IMR-90 (cell line): Measurements from ENCODE around the gene GNAT1. TPM values are rescaled to one million over a fixed set of nuclear protein-coding genes. Genes with fewer than 3 reads are reported as not detected.

ENCODE experiments used
- ATAC-seq: fragments of 200-7000 bp; cut with Tn5 transposase; 2 replicates; pipeline ENCODE4 v1.9.1; 2020; ENCODE audit warnings: low read depth, mild to moderate bottlenecking, moderate library complexity
- BruUV-seq: library from RNA; stranded (reverse); fragments of 400-500 nt; replicated peaks from 2 replicates; lab custom pipeline; 2021; lab: Mats Ljungman, UMichigan
- CTCF ChIA-PET: fragments of 300-600 bp; formaldehyde crosslinking; extraction: SDS; loops from one replicate; lab custom pipeline; 2021; ENCODE audit warnings: antibody characterized with exemption; lab: Yijun Ruan, JAX
- POLR2A ChIA-PET: fragments of 300-600 bp; sonication (Branson Sonifier 250); formaldehyde crosslinking; loops from one replicate; lab custom pipeline; 2022; ENCODE audit warnings: antibody characterized with exemption; ENCODE audit not compliant: unreplicated experiment; lab: Charles Lee
- DNase-seq: peaks from one replicate; pipeline ENCODE4 v3.0.0; 2013
- H2AFZ ChIP-seq: replicated peaks from 2 replicates; pipeline ENCODE3; 2013; ENCODE audit warnings: low read length, mild to moderate bottlenecking; ENCODE audit not compliant: poor library complexity
- H2AK5ac ChIP-seq: 2 replicates; pipeline ENCODE4 v1.6.1; 2013; ENCODE audit warnings: low read depth, low read length, inconsistent platforms
- H2AK9ac ChIP-seq: replicated peaks from 2 replicates; pipeline ENCODE3; 2013; ENCODE audit warnings: mild to moderate bottlenecking, low read depth, low read length, moderate library complexity; ENCODE audit not compliant: poor library complexity
- H2BK120ac ChIP-seq: 2 replicates; pipeline ENCODE4 v1.6.1; 2013; ENCODE audit warnings: low read depth, low read length, inconsistent platforms
- H2BK15ac ChIP-seq: 3 replicates; pipeline ENCODE4 v1.6.1; 2013; ENCODE audit warnings: low read depth, low read length, inconsistent platforms
- H2BK20ac ChIP-seq: 2 replicates; pipeline ENCODE4 v1.6.1; 2013; ENCODE audit warnings: low read depth, mild to moderate bottlenecking, inconsistent platforms, low read length, moderate library complexity
- H2BK5ac ChIP-seq: 2 replicates; pipeline ENCODE4 v1.6.1; 2013; ENCODE audit warnings: mild to moderate bottlenecking, low read depth, low read length, inconsistent platforms; ENCODE audit not compliant: poor library complexity, severe bottlenecking
- H3K14ac ChIP-seq: replicated peaks from 2 replicates; pipeline ENCODE4 v1.6.1; 2013; ENCODE audit warnings: low read depth, low read length, inconsistent platforms
- H3K18ac ChIP-seq: 2 replicates; pipeline ENCODE4 v1.6.1; 2013; ENCODE audit warnings: low read depth, low read length, control low read depth
- H3K23ac ChIP-seq: 2 replicates; pipeline ENCODE4 v1.6.1; 2013; ENCODE audit warnings: low read depth, low read length, inconsistent platforms
- H3K27ac ChIP-seq: 2 replicates; pipeline ENCODE4 v1.5.1; 2013; ENCODE audit warnings: mild to moderate bottlenecking, control low read depth, low read length; ENCODE audit not compliant: insufficient read depth
- H3K27me3 ChIP-seq: 2 replicates; pipeline ENCODE4 v1.6.1; 2013; ENCODE audit warnings: low read length; ENCODE audit not compliant: control insufficient read depth, insufficient read depth
- H3K36me3 ChIP-seq: 2 replicates; pipeline ENCODE4 v1.6.1; 2013; ENCODE audit warnings: low read length, mixed read lengths; ENCODE audit not compliant: control insufficient read depth, insufficient read depth
- H3K4ac ChIP-seq: 2 replicates; pipeline ENCODE4 v1.6.1; 2013; ENCODE audit warnings: low read depth, low read length, inconsistent platforms
- H3K4me1 ChIP-seq: 2 replicates; pipeline ENCODE4 v1.6.1; 2013; ENCODE audit warnings: low read length, mixed read lengths; ENCODE audit not compliant: control insufficient read depth, insufficient read depth
- H3K4me2 ChIP-seq: 2 replicates; pipeline ENCODE4 v1.6.1; 2013; ENCODE audit warnings: low read depth, mild to moderate bottlenecking, control low read depth, low read length, moderate library complexity
- H3K4me3 ChIP-seq: 2 replicates; pipeline ENCODE4 v1.5.1; 2013; ENCODE audit warnings: low read depth, mild to moderate bottlenecking, control low read depth, low read length, moderate library complexity; ENCODE audit not compliant: insufficient read depth
- H3K56ac ChIP-seq: 2 replicates; pipeline ENCODE4 v1.6.1; 2013; ENCODE audit warnings: low read length, inconsistent platforms; ENCODE audit not compliant: insufficient read depth; ENCODE audit errors: extremely low read depth
- H3K79me1 ChIP-seq, 2 experiments: 2 replicates each; pipeline ENCODE4 v1.6.1; 2013; ENCODE audit warnings: low read length in 2 of 2, inconsistent platforms in 1 of 2, low read depth in 1 of 2
- H3K9ac ChIP-seq: 2 replicates; pipeline ENCODE4 v1.6.1; 2013; ENCODE audit warnings: low read depth, low read length, control low read depth
- H3K9me1 ChIP-seq: 2 replicates; pipeline ENCODE4 v1.6.1; 2013; ENCODE audit warnings: low read length, inconsistent platforms; ENCODE audit not compliant: insufficient read depth
- H3K9me3 ChIP-seq: 2 replicates; pipeline ENCODE4 v1.6.1; 2013; ENCODE audit warnings: low read length; ENCODE audit not compliant: control insufficient read depth, insufficient read depth
- H4K20me1 ChIP-seq: 2 replicates; pipeline ENCODE4 v1.6.1; 2013; ENCODE audit warnings: low read length, inconsistent platforms; ENCODE audit not compliant: insufficient read depth
- H4K5ac ChIP-seq: 2 replicates; pipeline ENCODE4 v1.6.1; 2013; ENCODE audit warnings: mild to moderate bottlenecking, low read depth, low read length, control low read depth
- H4K8ac ChIP-seq, 2 experiments: 2 replicates each; pipeline ENCODE4 v1.6.1; 2013; ENCODE audit warnings: low read depth in 2 of 2, low read length in 2 of 2, control low read depth in 1 of 2, inconsistent platforms in 1 of 2
- H4K91ac ChIP-seq: 2 replicates; pipeline ENCODE4 v1.6.1; 2013; ENCODE audit warnings: low read depth, low read length, inconsistent platforms; ENCODE audit not compliant: insufficient read depth
- CEBPB ChIP-seq: IDR thresholded peaks from 2 replicates; pipeline ENCODE4 v1.6.1; 2012; ENCODE audit warnings: low read depth, low read length, improper control_type of control experiment
- CHD1 ChIP-seq: IDR thresholded peaks from 2 replicates; pipeline ENCODE4 v1.6.1; 2012; ENCODE audit warnings: low read depth, low read length, improper control_type of control experiment
- FOS ChIP-seq: fragments of 150-350 bp; IDR thresholded peaks from 2 replicates; pipeline ENCODE4 v1.6.1; 2016; ENCODE audit warnings: low read depth, low read length
- MAFK ChIP-seq: IDR thresholded peaks from 2 replicates; pipeline ENCODE4 v1.6.1; 2012; ENCODE audit warnings: low read depth, low read length, improper control_type of control experiment
- POLR2A ChIP-seq: IDR thresholded peaks from 2 replicates; pipeline ENCODE4 v1.6.1; 2012; ENCODE audit warnings: mild to moderate bottlenecking, low read depth, low read length
- RCOR1 ChIP-seq: IDR thresholded peaks from 2 replicates; pipeline ENCODE4 v1.6.1; 2012; ENCODE audit warnings: mild to moderate bottlenecking, low read length, improper control_type of control experiment; ENCODE audit not compliant: insufficient replicate concordance
- SMC3 ChIP-seq: fragments of 150-350 bp; IDR thresholded peaks from 2 replicates; pipeline ENCODE4 v1.6.1; 2016; ENCODE audit warnings: low read depth, mild to moderate bottlenecking, antibody characterized with exemption, low read length, moderate library complexity
- WGBS, 2 experiments: methylation state at CpG; one replicate each; pipeline versions ENCODE4 v1.1.5 to v1.1.7; 2013; ENCODE audit warnings: missing lambda C conversion rate in 2 of 2; ENCODE audit not compliant: insufficient read length in 1 of 2; ENCODE audit errors: extremely low coverage in 2 of 2; 5-methylcytosine and 5-hydroxymethylcytosine counted together
- dilution Hi-C: fragments of 300-500 bp; cut with HindIII; formaldehyde crosslinking; loops from one replicate; pipeline ENCODE4 v1.14.3; 2018; ENCODE audit warnings: low sequenced_read_pairs; ENCODE audit not compliant: unreplicated experiment
- in situ Hi-C: fragments of 300-500 bp; cut with MboI; formaldehyde crosslinking; loops from 3 replicates; pipeline ENCODE4 v1.14.3; 2019; ENCODE audit warnings: low sequenced_read_pairs, inconsistent platforms, mixed read lengths
- intact Hi-C: fragments of 100-400 bp; cut with micrococcal nuclease; formaldehyde crosslinking; loops from 2 replicates; pipeline ENCODE4 v1.10.0; 2022
- polyA plus RNA-seq, 3 experiments: library from polyadenylated mRNA; depleted of rRNA; stranded (reverse); fragments of >200 nt; gene quantifications; 2 replicates each; pipeline ENCODE4 v1.2.3, GENCODE V29; 2012; ENCODE audit warnings: low replicate concordance in 1 of 3
- total RNA-seq: library from RNA; depleted of rRNA; stranded (reverse); fragments of >200 nt; gene quantifications from 2 replicates; pipeline ENCODE4 v1.2.3, GENCODE V29; 2012
- TF ChIP-seq, protein P1 (sequence below): conservative IDR thresholded peaks from 2 replicates; pipeline ENCODE4 v1.5.1; 2012; ENCODE audit warnings: mild to moderate bottlenecking, low read depth, low read length, improper control_type of control experiment
- TF ChIP-seq, protein P2 (sequence below): fragments of 150-350 bp; IDR thresholded peaks from 2 replicates; pipeline ENCODE4 v1.6.1; 2016; ENCODE audit warnings: low read depth, mild to moderate bottlenecking, low read length, moderate library complexity, borderline replicate concordance

Gene GNAT1
- total and polyA plus RNA-seq, 2 of the 4 experiments (the other 2 are of a cell fraction): not detected

DNA sequence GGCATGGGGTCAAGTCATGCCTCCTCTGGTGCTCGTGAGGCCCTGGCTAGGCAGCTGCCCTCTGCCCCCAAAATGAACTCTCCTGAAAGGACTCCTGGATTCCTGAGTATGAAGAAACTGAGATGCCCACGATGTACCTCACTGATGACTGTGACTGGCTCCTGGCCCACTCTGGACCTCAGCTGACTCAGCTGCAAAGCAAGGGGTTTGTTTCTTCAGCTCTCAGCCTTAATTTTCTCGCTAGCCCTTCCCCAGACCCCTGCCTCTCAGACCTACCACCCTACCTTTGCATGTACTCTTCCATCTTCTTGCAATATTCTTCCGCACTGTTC lies 39.4 kb downstream of the GNAT1 start:
- H3K4me3 ChIP-seq: no peak overlapping the region
- POLR2A ChIA-PET: no interaction called here
- no TSS peak for BruUV-seq
- peaks cover 7% of the 10 kb centered on the region for H3K4me1 ChIP-seq
- peak overlapping the region; percentile 58 for H2AFZ ChIP-seq
- no peak overlapping the region for H3K4ac ChIP-seq
- no peak overlapping the region for H3K9ac ChIP-seq
- peak; percentile 63 for DNase-seq
- in situ Hi-C loops (no loop called here), intact Hi-C loops (no loop called here), dilution Hi-C loops (no loop called here)
- peak overlapping the region; percentile 76 for H2AK9ac ChIP-seq
- CTCF ChIA-PET: no interaction called here
- no peak overlapping the region; the same call in 1 of the 2 replicates for H3K23ac ChIP-seq
- no peak overlapping the region for H4K8ac ChIP-seq
- H4K20me1 ChIP-seq: no peaks in the 10 kb centered on the region
- no peak overlapping the region for H3K4me2 ChIP-seq
- 79% methylated on average over 2 of the region's 4 CpGs; no CpG with 5 or more reads in 1 of the 2 experiments for WGBS, 2 experiments
- H3K27me3 ChIP-seq: no peaks in the 10 kb centered on the region
- H3K79me1 ChIP-seq: peaks cover 0 to 18% of the 10 kb centered on the region in 2 experiments; a peak in 2 of 4 replicates
- TF ChIP-seq SMC3 (no peak), RCOR1 (no peak), MAFK (peak; percentile 43; the same call in 1 of the 2 replicates), CEBPB (peak; percentile 65), FOS (no peak), POLR2A (no peak), CHD1 (no peak)
- TF ChIP-seq, protein P1, sequence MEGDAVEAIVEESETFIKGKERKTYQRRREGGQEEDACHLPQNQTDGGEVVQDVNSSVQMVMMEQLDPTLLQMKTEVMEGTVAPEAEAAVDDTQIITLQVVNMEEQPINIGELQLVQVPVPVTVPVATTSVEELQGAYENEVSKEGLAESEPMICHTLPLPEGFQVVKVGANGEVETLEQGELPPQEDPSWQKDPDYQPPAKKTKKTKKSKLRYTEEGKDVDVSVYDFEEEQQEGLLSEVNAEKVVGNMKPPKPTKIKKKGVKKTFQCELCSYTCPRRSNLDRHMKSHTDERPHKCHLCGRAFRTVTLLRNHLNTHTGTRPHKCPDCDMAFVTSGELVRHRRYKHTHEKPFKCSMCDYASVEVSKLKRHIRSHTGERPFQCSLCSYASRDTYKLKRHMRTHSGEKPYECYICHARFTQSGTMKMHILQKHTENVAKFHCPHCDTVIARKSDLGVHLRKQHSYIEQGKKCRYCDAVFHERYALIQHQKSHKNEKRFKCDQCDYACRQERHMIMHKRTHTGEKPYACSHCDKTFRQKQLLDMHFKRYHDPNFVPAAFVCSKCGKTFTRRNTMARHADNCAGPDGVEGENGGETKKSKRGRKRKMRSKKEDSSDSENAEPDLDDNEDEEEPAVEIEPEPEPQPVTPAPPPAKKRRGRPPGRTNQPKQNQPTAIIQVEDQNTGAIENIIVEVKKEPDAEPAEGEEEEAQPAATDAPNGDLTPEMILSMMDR: no peak
- TF ChIP-seq, protein P2, sequence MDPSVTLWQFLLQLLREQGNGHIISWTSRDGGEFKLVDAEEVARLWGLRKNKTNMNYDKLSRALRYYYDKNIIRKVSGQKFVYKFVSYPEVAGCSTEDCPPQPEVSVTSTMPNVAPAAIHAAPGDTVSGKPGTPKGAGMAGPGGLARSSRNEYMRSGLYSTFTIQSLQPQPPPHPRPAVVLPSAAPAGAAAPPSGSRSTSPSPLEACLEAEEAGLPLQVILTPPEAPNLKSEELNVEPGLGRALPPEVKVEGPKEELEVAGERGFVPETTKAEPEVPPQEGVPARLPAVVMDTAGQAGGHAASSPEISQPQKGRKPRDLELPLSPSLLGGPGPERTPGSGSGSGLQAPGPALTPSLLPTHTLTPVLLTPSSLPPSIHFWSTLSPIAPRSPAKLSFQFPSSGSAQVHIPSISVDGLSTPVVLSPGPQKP: no peak
- no peak overlapping the region for H3K18ac ChIP-seq
- H4K91ac ChIP-seq: no peak overlapping the region
- no peak overlapping the region for H3K56ac ChIP-seq
- no peak overlapping the region for H2BK5ac ChIP-seq
- H3K36me3 ChIP-seq: no peaks in the 10 kb centered on the region
- no peak overlapping the region for H2BK15ac ChIP-seq
- H2AK5ac ChIP-seq: no peak overlapping the region; the same call in 1 of the 2 replicates
- H2BK120ac ChIP-seq: no peak overlapping the region
- H3K14ac ChIP-seq: no peak overlapping the region
- no peak for ATAC-seq
- no peak overlapping the region for H4K5ac ChIP-seq
- peaks cover 9% of the 10 kb centered on the region; the same call in 1 of the 2 replicates for H3K9me1 ChIP-seq
- H3K27ac ChIP-seq: no peak overlapping the region
- no peaks in the 10 kb centered on the region for H3K9me3 ChIP-seq
- no peak overlapping the region for H2BK20ac ChIP-seq
